ENCODE data around the gene BCL2L2.
"Not testable (repeated sequence)": the region's sequence is repeated elsewhere in the genome, so short reads cannot be mapped to it uniquely, and the experiment has no call there.

GRCh38 chr14:23325746-23326145, 19.1 kb downstream of the BCL2L2 start:
- not testable (repeated sequence) for TF ChIP-seq ZBTB20 (tag by site-specific recombination; IDR thresholded peaks at IDR 0.05); CTCF (tag by site-specific recombination; IDR thresholded peaks at IDR 0.05); REST (tag by site-specific recombination; IDR thresholded peaks at IDR 0.05); KLF9 (tag by site-specific recombination; IDR thresholded peaks at IDR 0.05; ENCODE audit: low read depth)

All from HEK293 (cell line).